Rectal smooth muscle tissue (tissue), 1 donor: Measurements from ENCODE around the gene TIFAB.

Source experiments
- H3K27ac ChIP-seq: one replicate; pipeline ENCODE4 v1.7.0; 2013; ENCODE audit warnings: low read depth, low read length, inconsistent platforms
- H3K27me3 ChIP-seq: one replicate; pipeline ENCODE4 v1.7.0; 2013; ENCODE audit warnings: low read length; ENCODE audit not compliant: control insufficient read depth, insufficient read depth
- H3K36me3 ChIP-seq: one replicate; pipeline ENCODE4 v1.7.0; 2013; ENCODE audit warnings: low read length; ENCODE audit not compliant: control insufficient read depth, insufficient read depth
- H3K4me1 ChIP-seq: one replicate; pipeline ENCODE4 v1.7.0; 2013; ENCODE audit warnings: low read length; ENCODE audit not compliant: control insufficient read depth, insufficient read depth
- H3K4me3 ChIP-seq: one replicate; pipeline ENCODE4 v1.7.0; 2013; ENCODE audit warnings: low read length
- H3K9ac ChIP-seq: one replicate; pipeline ENCODE4 v1.7.0; 2013; ENCODE audit warnings: low read length

TIFAB gene

GRCh38 chr5:135402031-135402430 is 50.1 kb downstream of the TIFAB start:
- H3K36me3 ChIP-seq: no peaks in the 10 kb centered on the region
- H3K27ac ChIP-seq: no peak overlapping the region
- H3K9ac ChIP-seq: no peak overlapping the region
- H3K4me1 ChIP-seq: peaks cover 10% of the 10 kb centered on the region
- H3K27me3 ChIP-seq: no peaks in the 10 kb centered on the region
- H3K4me3 ChIP-seq: no peak overlapping the region

GRCh38 chr5:135400866-135401265 is 51.3 kb downstream of the TIFAB start:
- H3K4me3 ChIP-seq: no peak overlapping the region
- H3K27ac ChIP-seq: no peak overlapping the region

GRCh38 chr5:135399794-135400542 is 52.2 kb downstream of the TIFAB start:
- Histone ChIP-seq H3K27me3 (no peaks in the 10 kb centered on the region), H3K9ac (peak overlapping the region; percentile 99), H3K4me1 (peaks cover 12% of the 10 kb centered on the region), H3K36me3 (no peaks in the 10 kb centered on the region), H3K27ac (peak overlapping the region; percentile 97), H3K4me3 (peak overlapping the region; percentile 97)

More at GRCh38 chr5:135400866-135401265, 51.3 kb downstream of the TIFAB start:
- Histone ChIP-seq H3K4me1 (peaks cover 10% of the 10 kb centered on the region), H3K36me3 (no peaks in the 10 kb centered on the region), H3K27me3 (no peaks in the 10 kb centered on the region), H3K9ac (no peak overlapping the region)

GRCh38 chr5:135398855-135399793 is 53.0 kb downstream of the TIFAB start, which contains the start of gene MACROH2A1:
Gene MACROH2A1, minus strand, starts transcription at chr5:135399231. Its CDS starts 10,138 bp downstream, at chr5:135389093.
- Histone ChIP-seq H3K27ac (peak within 1 kb of the TSS; percentile 97), H3K4me3 (peak within 1 kb of the TSS; percentile 97), H3K9ac (peak within 1 kb of the TSS; percentile 99), H3K27me3 (no peaks in the 10 kb centered on the region), H3K4me1 (peaks cover 12% of the 10 kb centered on the region), H3K36me3 (no peaks in the 10 kb centered on the region)

- no peaks in the 10 kb centered on the region for H3K27me3 ChIP-seq
- peak overlapping the region; percentile 41 for H3K9ac ChIP-seq
- H3K4me3 ChIP-seq: peak overlapping the region; percentile 97
- H3K36me3 ChIP-seq: no peaks in the 10 kb centered on the region
- H3K27ac ChIP-seq: peak overlapping the region; percentile 97
- H3K4me1 ChIP-seq: peaks cover 12% of the 10 kb centered on the region
Observed at GRCh38 chr5:135398160-135398854, 53.8 kb downstream of the TIFAB start.
